ENCODE data around the gene KIF26A. TPM values are rescaled to one million over a fixed set of nuclear protein-coding genes. Genes with fewer than 3 reads are reported as not detected.

KIF26A gene
- total RNA-seq, 1 donor from 2014 or later, result 1.4 TPM

DNA sequence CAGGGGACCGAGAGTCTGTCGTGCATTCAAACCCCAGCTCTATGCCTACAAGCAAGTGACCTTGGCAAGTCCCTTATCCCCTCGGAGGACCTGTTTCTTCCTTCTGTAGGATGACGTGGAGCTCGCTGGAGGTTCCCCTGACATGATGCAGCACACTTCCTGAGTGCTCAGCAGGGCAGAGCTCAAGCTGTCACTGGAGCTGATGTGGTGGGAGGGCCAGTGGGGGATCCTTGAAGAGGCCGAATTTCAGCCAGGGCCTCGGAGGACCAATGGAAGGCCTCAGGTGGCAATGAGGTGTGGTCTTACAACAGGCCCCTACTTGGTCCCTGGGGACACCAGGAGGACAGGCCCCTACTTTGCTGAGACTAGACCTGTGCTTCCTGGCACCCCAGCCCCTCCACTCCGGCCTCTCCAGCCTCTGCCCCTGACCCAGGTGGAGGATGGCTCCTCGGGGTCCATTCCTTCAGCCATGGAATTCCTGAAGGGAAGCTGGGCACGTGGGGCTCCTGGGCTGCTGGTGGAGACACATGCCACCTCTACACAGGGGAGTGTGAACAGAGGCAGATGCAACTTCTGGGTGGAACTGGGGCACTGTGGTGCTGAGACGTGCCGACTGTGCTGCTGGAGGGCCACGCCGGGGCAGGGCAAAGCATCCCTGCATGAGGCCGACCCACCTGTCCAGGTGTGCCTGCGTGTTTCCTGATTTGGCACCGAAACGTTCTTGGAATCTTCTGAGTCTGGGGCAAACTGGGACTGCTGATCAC lies 18.7 kb upstream of the KIF26A start:
- H4K20me1 ChIP-seq (ENCODE audit: insufficient read depth, low read length), result no peaks in the 10 kb centered on the region
- H3K27me3 Mint-ChIP-seq (ENCODE audit: low read depth, unreplicated experiment), result peaks cover 52% of the 10 kb centered on the region
- no peaks in the 10 kb centered on the region for H3K4me1 ChIP-seq (ENCODE audit: insufficient read depth, low read length)
- peaks cover 14% of the 10 kb centered on the region for H3K27me3 ChIP-seq (ENCODE audit: insufficient read depth, low read length)
- no peak overlapping the region for H3K4me3 Mint-ChIP-seq (ENCODE audit: unreplicated experiment)
- H3K9me3 ChIP-seq (ENCODE audit: insufficient read depth, low read depth, low read length), result no peaks in the 10 kb centered on the region
- H3K4me3 ChIP-seq (ENCODE audit: insufficient read depth, low read depth, low read length), result no peak overlapping the region
- no peak overlapping the region for H3K27ac ChIP-seq (ENCODE audit: low read depth, low read length)
- peaks cover 5% of the 10 kb centered on the region for H3K9me3 Mint-ChIP-seq (ENCODE audit: unreplicated experiment)
- no peaks in the 10 kb centered on the region for H3K36me3 Mint-ChIP-seq (ENCODE audit: low read depth, unreplicated experiment)
- TF ChIP-seq, protein P1, sequence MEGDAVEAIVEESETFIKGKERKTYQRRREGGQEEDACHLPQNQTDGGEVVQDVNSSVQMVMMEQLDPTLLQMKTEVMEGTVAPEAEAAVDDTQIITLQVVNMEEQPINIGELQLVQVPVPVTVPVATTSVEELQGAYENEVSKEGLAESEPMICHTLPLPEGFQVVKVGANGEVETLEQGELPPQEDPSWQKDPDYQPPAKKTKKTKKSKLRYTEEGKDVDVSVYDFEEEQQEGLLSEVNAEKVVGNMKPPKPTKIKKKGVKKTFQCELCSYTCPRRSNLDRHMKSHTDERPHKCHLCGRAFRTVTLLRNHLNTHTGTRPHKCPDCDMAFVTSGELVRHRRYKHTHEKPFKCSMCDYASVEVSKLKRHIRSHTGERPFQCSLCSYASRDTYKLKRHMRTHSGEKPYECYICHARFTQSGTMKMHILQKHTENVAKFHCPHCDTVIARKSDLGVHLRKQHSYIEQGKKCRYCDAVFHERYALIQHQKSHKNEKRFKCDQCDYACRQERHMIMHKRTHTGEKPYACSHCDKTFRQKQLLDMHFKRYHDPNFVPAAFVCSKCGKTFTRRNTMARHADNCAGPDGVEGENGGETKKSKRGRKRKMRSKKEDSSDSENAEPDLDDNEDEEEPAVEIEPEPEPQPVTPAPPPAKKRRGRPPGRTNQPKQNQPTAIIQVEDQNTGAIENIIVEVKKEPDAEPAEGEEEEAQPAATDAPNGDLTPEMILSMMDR (IDR thresholded peaks at IDR 0.05; ENCODE audit: insufficient read depth, low read depth, low read length), result no peak
- no peak for TF ChIP-seq EZH2 (IDR thresholded peaks at IDR 0.05; ENCODE audit: insufficient read depth, low read length)
- H3K79me2 ChIP-seq (ENCODE audit: insufficient read depth, low read length), result no peaks in the 10 kb centered on the region
- no peak for DNase-seq (ENCODE audit: low read depth)
- no peaks in the 10 kb centered on the region for H3K4me1 Mint-ChIP-seq (ENCODE audit: low read depth, unreplicated experiment)
- FAIRE-seq, result no peak
- H2AFZ ChIP-seq (ENCODE audit: low read depth, low read length), result no peak overlapping the region
- H3K27ac Mint-ChIP-seq (ENCODE audit: unreplicated experiment), result no peak overlapping the region
- H3K4me2 ChIP-seq (ENCODE audit: low read length), result no peak overlapping the region
- no peaks in the 10 kb centered on the region for H3K36me3 ChIP-seq (ENCODE audit: insufficient read depth, low read length)
- H3K9ac ChIP-seq (ENCODE audit: low read length), result no peak overlapping the region

DNA sequence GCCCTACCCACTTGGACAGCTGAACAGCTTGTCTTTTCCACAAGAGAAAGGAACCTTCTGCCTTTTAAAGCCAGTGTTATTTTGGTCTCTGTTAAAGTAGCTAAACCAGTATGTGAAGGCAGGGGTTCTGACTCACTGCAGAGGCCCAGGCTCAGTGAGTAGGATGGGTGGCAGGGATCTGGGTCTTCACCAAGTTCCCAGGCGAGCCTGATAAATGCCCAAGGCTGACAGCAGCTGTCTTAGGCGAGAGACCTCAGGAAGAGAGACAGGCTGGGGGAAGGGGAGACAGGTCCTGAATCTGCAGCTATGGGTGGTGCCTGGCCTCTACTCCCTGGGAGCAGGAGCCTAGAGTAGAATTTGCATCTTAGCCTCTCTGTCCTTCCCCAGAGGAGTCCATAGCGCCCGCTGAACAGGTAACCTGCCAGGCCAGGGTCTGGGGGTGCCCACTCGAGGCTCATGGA lies 18.1 kb upstream of the KIF26A start:
- Mint-ChIP-seq H3K9me3 (ENCODE audit: unreplicated experiment) (peaks cover 9% of the 10 kb centered on the region), H3K27me3 (ENCODE audit: low read depth, unreplicated experiment) (peaks cover 48% of the 10 kb centered on the region), H3K4me1 (ENCODE audit: low read depth, unreplicated experiment) (no peaks in the 10 kb centered on the region), H3K27ac (ENCODE audit: unreplicated experiment) (no peak overlapping the region), H3K4me3 (ENCODE audit: unreplicated experiment) (no peak overlapping the region), H3K36me3 (ENCODE audit: low read depth, unreplicated experiment) (no peaks in the 10 kb centered on the region)
- peaks cover 14% of the 10 kb centered on the region for H3K27me3 ChIP-seq (ENCODE audit: insufficient read depth, low read length)
- H3K4me3 ChIP-seq (ENCODE audit: insufficient read depth, low read depth, low read length), result no peak overlapping the region
- TF ChIP-seq, protein P1 (IDR thresholded peaks at IDR 0.05; ENCODE audit: insufficient read depth, low read depth, low read length), result no peak
- TF ChIP-seq EZH2 (IDR thresholded peaks at IDR 0.05; ENCODE audit: insufficient read depth, low read length), result no peak
- no peak overlapping the region for H3K4me2 ChIP-seq (ENCODE audit: low read length)
- H3K9me3 ChIP-seq (ENCODE audit: insufficient read depth, low read depth, low read length), result no peaks in the 10 kb centered on the region
- DNase-seq (ENCODE audit: low read depth), result no peak
- no peak for FAIRE-seq
- no peak overlapping the region for H2AFZ ChIP-seq (ENCODE audit: low read depth, low read length)
- H3K79me2 ChIP-seq (ENCODE audit: insufficient read depth, low read length), result no peaks in the 10 kb centered on the region
- H4K20me1 ChIP-seq (ENCODE audit: insufficient read depth, low read length), result no peaks in the 10 kb centered on the region
- H3K27ac ChIP-seq (ENCODE audit: low read depth, low read length), result no peak overlapping the region
- H3K36me3 ChIP-seq (ENCODE audit: insufficient read depth, low read length), result no peaks in the 10 kb centered on the region
- no peaks in the 10 kb centered on the region for H3K4me1 ChIP-seq (ENCODE audit: insufficient read depth, low read length)
- H3K9ac ChIP-seq (ENCODE audit: low read length), result no peak overlapping the region

DNA sequence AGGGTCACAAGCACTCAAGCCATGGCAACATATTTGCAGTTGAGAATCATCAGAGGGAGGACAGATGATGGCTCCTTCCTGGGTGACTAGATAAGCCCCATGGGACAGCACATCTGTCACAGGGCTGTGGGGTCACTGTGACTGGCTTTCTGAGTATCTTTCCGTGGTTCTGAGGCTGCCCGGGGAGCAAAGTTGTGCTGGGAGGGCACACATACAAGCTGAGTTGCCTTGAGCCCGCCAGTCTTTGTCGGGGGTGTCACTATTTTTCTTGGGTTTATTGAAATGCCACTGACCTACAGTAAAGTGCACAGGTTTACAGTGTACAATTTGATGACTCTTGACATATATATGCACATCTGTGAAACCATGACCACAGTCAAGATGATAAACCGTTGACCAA lies 17.2 kb upstream of the KIF26A start:
- Histone ChIP-seq H3K4me3 (ENCODE audit: insufficient read depth, low read depth, low read length) (no peak overlapping the region), H3K4me1 (ENCODE audit: insufficient read depth, low read length) (no peaks in the 10 kb centered on the region), H3K36me3 (ENCODE audit: insufficient read depth, low read length) (no peaks in the 10 kb centered on the region), H2AFZ (ENCODE audit: low read depth, low read length) (no peak overlapping the region), H3K79me2 (ENCODE audit: insufficient read depth, low read length) (no peaks in the 10 kb centered on the region), H3K9ac (ENCODE audit: low read length) (no peak overlapping the region), H3K9me3 (ENCODE audit: insufficient read depth, low read depth, low read length) (no peaks in the 10 kb centered on the region), H3K27ac (ENCODE audit: low read depth, low read length) (no peak overlapping the region), H3K4me2 (ENCODE audit: low read length) (no peak overlapping the region), H4K20me1 (ENCODE audit: insufficient read depth, low read length) (no peaks in the 10 kb centered on the region), H3K27me3 (ENCODE audit: insufficient read depth, low read length) (peaks cover 14% of the 10 kb centered on the region)
- no peaks in the 10 kb centered on the region for H3K4me1 Mint-ChIP-seq (ENCODE audit: low read depth, unreplicated experiment)
- FAIRE-seq, result no peak
- no peak overlapping the region for H3K27ac Mint-ChIP-seq (ENCODE audit: unreplicated experiment)
- DNase-seq (ENCODE audit: low read depth), result no peak
- H3K9me3 Mint-ChIP-seq (ENCODE audit: unreplicated experiment), result peaks cover 12% of the 10 kb centered on the region
- peaks cover 43% of the 10 kb centered on the region for H3K27me3 Mint-ChIP-seq (ENCODE audit: low read depth, unreplicated experiment)
- no peak overlapping the region for H3K4me3 Mint-ChIP-seq (ENCODE audit: unreplicated experiment)
- TF ChIP-seq, protein P1 (IDR thresholded peaks at IDR 0.05; ENCODE audit: insufficient read depth, low read depth, low read length), result no peak
- no peak for TF ChIP-seq EZH2 (IDR thresholded peaks at IDR 0.05; ENCODE audit: insufficient read depth, low read length)
- no peaks in the 10 kb centered on the region for H3K36me3 Mint-ChIP-seq (ENCODE audit: low read depth, unreplicated experiment)

Measured in astrocyte (in vitro differentiated cells and primary cell).